HK-2 (cell line): ENCODE results near the gene LY86.

ENCODE experiments used
- DNase-seq: peaks from one replicate; pipeline ENCODE4 v3.0.0-alpha.2; 2018; ENCODE audit not compliant: unreplicated experiment

LY86 gene

DNA sequence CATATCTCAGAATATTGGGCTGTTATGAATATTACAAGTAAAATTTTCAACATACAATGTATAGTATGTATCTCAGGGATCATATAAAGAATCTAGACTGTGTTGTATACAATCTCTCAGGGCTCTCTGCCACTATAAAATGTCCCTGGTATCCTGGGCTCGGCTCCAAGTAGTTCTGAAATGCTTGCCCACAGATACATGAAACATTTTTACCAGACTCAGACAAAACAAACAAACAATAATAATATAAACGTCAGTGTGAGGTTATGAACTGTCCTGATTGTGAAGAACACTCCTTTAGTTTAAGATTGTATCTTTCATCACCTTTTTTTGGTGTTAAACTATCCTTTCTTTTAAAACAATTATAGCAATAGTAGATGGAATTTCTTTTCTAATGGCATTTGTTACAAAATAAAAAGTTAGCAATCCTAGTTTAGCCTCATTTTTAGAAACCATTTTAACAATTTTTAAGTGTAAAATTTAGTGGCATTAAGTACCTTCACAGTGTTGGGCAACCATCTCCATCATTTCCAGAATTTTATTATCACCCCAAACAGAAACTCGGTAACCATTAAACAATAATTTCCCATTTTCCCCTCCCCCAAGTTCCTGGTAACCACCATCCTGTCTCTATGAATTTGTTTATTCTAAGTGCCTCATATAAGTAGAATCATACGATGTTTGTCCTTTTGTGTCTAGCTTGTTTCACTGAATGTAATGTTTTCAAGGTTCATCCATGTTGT lies 17.4 kb upstream of the LY86 start:
- DNase-seq: no peak

DNA sequence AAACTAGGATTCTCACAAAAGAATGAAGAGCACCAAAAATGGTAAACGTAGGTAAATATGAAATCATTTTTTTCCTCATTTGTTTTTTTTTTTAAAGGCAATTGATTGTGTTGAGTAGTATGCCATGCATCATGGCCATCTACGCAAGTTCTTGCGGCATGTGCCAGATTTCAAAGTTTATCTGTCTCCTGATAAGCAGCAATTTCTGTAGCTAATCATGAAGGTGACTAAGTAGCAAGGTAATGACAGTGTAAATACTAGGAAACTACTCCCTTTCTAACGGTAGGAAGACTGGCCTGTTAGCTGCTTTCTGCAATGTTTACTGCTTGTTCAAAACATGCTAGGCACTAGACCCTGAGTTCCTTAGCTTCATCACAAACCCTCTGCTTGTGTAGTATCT lies 13.4 kb upstream of the LY86 start:
- DNase-seq: no peak

DNA sequence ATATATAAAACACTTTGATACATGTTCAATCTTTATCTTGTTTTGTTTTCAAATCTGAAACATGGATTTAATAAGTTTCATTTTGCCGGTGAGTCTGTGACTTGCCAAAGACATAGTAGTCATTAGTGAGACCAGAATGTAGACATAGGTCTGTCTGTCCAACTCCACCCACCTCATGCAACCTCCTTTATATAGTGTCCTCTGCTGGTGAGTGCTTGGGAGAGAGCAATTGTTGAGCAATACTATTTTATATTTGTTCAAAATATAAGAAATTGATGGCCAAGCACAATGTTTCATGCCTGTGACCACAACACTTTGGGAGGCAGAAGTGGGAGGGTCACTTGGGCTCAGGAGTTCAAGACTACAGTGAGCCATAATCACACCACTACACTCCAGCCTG lies 10.8 kb upstream of the LY86 start:
- no peak for DNase-seq

DNA sequence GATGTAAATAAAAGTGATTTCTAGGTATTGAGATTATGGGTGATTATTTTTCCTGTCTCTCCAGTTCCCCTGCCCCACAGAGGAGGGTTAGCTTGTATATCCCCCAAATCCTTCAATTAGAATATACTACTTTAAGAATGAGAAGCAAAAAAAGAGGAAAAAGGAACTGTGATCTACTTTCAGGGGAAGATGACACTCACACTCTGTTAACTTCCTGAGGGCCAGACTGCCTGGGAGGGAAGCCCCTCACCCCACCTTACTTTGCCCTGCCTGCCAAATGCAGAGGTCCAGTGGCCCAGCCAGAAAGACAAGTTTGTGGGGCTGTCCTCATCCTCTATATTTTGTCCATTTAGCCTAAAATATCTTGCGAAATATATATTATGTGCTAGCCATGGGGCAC lies 9.2 kb upstream of the LY86 start:
- DNase-seq: no peak

DNA sequence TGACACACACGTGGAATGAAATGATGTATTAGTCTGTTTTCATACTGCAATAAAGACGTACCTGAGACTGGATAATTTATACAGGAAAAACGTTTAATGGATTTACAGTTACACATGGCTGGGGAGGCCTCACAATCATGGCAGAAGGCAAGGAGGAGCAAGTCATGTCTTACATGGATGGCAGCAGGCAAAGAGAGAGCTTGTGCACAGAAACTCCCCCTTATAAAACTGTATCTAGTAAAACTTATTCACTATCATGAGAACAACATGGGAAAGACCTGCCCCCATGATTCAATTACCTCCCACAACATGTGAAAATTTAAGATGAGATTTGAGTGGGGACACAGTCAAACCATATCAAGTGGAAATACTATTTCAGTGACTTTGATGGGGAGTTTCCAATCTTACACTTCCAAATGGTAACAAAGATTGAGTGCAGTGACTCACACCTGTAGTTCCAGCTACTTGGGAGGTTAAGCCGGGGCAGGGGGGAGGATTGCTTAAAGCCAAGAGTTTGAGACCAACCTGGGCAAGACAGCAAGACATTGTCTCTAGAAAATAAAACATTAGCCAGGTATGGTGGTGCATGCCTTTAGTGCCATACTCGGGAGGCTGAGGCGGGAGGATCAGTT lies 8.2 kb upstream of the LY86 start:
- no peak for DNase-seq

DNA sequence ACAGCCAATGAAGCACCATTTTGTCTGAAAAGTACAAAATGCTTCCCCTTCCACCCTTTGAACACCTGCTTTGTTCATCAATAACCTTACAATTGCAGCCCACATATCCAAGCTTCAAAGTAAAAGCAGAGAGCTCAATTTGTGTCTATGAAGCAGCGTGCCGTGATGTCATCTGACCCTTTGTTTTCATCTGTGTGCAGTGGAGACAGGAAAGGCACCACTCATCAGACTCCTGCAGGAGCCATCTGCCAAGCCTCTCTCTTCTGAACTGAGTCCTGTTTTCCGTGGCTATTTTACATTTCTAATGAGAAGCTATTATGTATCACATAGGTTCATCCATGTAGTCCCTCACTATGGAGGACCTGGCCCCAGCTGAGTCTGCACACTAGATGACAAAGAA lies 7.5 kb upstream of the LY86 start:
- no peak for DNase-seq

DNA sequence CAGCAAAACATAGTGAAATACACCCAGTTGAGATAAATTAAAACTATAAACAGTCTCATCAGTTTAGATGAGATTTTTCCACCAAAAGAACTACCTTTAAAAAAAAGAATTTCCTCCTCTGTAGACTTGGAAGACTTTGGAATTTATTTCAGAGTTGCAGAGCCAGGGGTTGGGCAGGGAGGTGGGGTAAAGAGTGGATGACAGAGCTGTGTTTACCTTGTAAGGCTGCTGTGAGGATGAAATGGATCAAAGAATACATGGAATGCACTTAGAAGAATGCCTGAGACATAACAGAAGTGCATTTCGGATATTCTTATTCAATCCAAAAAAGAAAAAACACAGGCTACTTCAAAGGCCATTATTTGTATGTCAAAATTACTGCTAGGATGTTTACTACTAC lies 6.4 kb upstream of the LY86 start:
- no peak for DNase-seq

DNA sequence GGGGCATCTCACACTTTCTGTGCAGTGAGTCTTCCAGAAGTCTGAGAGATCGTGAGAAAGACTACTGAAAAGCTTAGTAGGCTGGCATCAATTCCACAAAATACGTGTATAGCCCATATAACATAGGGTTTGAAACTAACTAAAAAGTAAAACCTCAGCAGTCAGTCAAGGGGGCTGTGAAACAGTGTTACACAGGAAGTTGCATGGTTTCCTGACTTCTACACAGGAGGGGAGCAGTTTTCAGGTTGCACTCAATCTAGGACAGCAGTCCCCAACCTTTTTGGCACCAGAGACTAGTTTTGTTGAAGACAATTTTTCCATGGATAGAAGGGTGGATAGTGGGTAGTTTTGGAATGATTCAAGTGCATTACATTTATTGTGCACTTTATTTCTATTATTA lies 4.7 kb upstream of the LY86 start:
- no peak for DNase-seq

DNA sequence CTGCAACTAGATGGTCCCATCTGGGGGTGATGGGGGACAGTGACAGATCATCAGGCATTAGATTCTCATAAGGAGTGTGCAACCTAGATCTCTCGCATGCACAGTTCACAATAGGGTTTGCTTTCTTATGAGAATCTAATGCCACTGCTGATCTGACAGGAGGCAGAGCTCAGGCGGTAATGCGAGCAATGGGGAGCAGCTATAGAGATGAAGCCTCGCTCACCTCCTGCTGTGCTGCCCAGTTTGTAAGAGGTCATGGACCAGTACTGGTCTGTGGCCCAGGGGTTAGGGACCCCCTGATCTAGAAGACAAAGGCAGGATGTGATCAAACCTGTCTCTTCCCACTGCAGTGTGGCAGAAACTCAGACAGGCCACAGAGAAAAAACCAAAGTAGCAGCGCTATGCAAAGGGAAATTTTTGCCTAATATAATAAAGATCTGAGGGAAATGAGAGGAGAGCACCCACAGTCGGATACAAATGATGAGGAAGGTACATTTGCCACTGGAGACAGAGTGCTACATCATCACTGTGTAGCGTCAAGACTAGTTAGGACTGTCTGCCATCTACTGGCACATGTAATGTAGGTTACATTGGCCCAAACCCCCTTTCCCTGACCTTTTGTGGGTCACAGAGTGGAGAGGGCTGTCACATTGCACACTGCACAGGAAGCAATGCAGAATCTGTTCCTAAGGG lies 4.1 kb upstream of the LY86 start:
- DNase-seq: no peak

DNA sequence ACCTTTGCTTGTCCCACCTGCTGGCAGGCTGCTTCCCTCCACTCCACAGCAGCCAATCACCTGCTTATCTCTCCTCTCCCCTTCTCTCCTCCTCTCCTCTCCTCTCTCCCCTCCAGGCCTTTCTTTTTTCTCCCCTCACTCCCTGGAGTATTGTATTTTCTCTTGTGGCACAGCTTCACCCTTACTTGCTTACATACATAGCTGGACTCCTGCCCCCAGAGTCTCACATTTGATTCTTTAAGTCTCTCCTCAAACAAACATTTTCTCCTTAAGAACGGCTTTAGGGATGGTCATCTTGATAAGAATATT lies 3.6 kb upstream of the LY86 start:
- no peak for DNase-seq

DNA sequence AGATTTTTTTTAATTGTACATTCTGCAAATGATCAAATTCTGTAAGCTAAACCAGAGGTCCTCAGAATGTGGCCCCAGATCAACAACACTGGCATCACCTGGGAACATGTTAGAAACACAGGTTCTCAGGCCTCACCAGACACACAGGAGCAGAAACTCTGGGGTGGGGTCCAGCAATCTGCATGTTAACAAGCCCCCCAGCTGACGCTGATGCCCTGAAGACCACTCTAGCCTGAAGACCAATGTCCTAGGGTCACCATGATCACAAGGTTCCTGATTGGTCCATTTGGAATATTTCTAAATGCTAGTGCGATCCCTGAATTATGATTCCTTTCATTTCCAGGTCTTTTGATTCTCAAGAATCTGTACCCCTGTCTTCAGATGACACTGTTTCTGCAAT lies 2.4 kb upstream of the LY86 start:
- DNase-seq: no peak

DNA sequence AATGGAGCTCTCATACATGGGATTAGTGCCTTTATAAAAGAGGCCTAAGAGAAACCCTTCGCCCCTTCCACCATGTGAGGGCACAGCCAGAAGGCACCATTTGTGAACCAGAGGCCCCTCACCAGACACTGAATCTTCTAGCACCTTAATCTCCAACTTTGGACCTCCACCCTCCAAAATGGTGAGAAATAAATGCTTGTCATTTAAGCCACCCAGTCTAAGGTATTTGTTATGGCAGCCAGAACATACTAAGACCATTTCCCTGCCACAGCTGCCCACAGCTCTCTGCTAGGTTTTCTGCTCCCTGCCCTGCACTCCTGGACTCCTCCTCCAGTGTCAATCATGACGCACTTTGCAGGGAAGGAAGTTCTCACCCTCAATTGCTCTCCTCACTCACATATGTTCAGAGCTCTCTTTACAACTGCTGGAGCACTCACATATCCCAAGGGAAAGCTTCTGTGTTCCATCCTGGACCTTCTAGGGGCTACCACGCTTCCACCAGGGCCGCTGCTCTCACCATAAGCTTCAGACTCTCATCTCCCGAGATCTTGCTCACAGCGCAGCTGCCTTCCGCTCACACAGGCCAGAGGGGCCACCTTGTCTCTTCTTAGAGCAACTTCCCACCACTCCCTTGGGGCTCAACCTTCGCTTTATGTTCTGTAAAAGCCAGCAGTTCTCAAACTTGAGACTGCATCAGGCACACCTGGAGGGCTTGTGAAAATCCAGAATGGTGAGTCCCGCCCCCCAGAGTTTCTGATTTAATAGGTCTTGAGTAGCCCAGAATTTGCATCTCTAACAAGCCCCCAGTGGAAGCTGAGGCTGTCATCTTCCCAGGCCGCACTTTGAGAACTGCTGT lies 1.6 kb upstream of the LY86 start:
- DNase-seq: no peak

DNA sequence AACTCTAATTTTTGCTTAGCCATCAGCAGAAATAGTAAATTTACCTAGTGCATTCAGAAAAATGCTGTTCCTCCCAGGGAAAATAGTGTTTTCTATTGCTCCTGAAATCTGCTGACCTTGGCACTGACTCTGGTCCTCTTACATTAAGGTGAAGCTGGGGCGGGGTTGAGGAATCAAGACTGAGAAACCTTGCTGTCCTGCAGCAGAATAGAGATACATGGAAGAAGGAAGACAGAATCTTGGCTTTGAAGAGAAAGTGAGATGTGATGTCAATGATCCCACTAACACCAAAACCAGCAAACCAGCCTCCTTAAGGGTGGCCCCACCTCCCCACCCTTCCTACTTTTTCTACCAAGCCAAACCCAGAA lies 840 bp upstream of the LY86 start:
- DNase-seq: no peak

DNA sequence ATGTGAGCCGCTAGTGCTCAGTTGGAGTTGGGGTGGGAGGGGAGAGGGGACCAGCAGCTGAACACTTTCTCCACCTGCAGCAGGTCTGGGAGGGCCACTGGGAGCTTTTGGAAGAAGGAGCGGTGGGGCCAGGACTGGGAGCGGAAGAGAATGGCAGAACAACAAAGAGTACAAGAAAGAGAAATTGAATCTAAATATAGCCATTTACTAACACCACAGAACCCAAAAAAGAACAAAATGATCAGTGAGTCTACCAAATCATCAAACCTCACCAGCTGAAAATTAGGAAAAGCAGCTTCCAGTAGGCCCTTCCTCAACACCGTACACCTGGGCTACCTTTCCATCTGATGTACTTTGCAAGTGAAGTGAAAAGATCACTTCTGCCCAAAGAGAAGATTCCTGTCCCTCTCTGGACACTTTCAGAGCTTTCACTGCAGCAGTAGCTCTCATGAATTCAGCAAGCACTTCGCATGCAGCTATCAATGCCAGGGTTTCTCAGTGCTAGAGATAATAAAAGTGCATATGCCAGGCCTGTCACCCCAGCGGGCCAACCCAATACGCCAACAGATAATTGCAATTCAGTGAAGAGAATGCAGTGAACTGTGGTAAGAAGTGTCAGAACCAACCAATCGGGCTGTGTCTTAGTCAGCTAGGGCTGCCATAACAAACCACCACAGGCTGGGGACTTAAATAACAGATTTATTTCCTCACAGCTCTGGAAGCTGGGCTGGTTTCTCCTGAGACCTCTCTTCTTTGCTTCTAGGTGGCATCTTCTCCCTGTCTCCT lies 597 bp downstream of the LY86 start:
- no peak for DNase-seq

DNA sequence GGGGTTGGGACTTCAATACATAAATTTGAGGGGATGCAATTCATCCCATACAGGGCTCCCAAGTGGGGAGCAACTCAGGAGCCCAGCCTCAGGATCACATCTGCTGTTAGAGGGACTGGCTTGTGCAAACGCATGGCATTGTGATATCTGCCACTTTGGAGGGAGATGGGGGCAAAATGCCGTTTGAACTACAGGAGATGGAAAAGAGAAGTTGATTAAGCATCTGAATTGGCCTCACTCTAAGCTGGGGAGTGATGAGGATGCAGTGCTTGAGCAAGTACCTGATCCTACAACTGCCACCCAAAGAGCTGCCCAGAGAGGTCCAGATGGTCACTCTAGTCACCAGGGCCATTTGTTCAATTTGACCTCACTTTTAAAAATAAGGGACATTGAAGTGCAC lies 2.0 kb downstream of the LY86 start:
- DNase-seq: no peak

DNA sequence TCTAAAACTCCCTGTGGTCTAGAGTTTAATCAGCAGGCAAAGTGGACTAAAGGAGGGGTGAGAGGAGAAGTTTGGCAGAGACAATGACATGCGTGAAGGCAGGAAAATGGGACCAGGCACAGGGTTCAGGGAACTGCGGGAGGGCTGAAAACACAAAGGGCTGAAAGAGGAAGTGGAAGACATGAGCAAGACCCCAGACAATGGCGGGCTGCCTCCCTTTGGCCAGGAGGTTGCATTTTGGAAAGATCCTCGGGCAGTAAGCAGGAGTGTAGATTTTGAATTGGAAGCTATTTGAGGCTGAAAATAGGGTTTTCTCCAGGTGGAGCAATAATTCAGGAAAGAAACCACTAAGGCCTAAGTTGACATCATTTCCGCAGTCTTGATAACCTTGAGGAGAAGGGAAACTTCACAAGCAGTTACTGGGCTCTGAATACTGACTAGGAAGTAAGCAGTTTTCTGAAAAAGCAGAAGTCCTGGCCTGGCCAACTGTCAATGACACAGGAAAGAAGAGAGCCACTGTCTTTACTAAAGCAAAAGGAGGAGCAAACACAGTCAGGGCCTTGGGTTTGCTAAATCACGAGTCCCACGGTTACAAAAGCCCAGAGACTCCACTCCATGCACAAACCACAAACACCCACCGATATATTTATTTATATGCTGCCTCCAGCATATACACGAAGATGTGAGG lies 3.4 kb downstream of the LY86 start:
- no peak for DNase-seq

DNA sequence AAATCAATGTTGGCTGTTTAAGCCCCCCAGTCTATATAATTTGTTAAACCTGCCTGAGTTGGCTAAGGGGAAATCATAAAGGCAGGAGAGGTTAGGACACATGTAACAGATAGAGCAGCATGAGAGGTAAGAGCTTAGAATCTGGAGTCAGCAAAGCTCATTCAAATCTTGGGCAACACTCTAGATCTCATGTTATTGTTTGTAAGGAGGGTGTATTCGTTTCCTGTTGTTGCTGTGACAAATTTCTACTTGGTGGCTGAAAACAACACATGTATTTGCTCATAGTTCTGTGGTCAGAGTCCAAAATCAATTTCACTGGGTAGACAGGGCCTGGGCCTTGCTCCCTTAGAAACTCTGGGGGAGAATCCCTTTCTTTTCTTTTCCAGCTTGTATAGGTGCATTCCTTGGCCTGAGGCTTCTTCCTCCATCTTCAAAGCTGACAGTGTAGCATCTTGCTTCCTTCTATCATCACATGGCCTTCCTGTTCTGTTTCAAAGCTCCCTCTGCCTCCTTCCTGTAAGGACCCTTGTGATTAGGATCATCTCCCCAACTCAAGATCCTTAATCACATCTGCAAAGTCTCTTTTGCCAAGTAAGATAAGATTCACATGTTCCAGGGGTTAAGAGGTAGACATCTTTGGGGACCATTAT lies 4.4 kb downstream of the LY86 start:
- DNase-seq: no peak

DNA sequence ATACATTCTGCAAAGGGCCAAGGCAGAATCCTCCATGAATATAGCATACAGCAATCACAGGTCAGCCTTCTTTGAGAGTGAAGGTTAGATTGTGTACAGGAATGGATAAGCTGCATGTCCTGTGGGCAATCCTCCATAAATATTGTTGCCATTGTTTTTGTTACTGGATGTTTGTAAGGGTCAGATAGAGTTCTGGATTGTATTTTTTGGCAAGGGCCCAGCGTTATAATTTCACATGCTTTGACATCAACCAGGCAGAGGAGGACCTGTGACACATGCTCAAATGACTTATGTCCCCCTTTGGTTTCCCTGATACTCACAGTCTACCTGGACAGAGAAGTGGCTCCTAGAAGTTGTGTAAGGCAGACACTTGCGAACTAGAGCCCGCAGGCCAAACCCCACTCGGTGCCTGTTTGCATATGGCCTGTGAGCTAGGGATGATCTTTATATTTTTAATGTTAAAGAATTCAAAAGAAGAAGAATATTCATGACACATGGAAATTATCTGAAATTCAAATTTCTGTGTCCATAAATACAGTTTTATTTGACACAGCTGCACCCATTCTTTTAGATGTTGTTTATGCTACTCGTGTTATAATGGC lies 5.4 kb downstream of the LY86 start:
- DNase-seq: no peak

DNA sequence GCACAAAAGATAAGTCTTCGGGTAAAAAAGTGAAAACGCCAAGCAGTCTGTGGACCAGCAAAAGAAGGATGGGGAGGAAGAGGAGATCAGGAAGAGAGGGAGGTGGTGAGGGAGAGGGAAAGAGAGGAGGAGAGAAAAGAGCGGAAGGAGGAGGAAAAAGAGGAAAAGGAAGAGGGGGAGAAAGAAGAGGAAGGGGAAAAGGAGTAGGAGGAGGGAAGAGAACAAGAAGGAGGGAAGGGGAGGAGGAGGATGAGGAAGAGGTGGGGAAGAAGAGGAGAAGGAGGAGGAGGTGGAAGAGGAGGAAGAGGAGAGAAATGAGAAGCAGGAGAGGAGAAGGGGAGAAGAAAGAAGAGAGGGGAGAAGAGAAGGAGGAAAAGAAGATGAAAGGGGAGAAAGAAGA lies 6.5 kb downstream of the LY86 start:
- DNase-seq: no peak

DNA sequence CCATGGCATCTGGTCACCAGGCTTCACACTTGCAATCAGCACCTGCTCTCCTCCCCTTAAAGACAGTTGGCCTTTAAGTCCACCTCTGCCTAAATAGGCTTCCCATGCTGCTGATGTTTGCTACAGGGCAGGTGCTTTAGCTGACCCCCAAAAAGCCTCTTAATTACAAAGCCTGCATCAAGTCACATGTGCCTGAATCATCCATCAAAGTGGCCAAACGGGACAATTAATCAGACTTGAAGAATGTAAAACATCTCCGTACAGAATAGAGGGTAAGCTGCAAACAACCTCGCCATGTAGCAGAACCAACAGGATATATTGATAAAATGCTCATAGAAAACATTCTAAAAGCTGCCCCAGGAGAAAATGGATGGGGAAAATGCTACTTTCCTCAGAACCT lies 7.4 kb downstream of the LY86 start:
- DNase-seq: no peak
